Activated naive CD8-positive, alpha-beta T cell (primary cell): ENCODE data around the gene BARHL1.

Experiments used
- H3K27ac Mint-ChIP-seq: one replicate; pipeline ENCODE4 v1.8.0; 2021; ENCODE audit warnings: mixed read lengths
- H3K27me3 Mint-ChIP-seq: one replicate; pipeline ENCODE4 v1.8.0; 2021; ENCODE audit warnings: mixed read lengths
- H3K36me3 Mint-ChIP-seq: one replicate; pipeline ENCODE4 v1.8.0; 2021; ENCODE audit warnings: mixed read lengths
- H3K4me1 Mint-ChIP-seq: one replicate; pipeline ENCODE4 v1.8.0; 2021; ENCODE audit warnings: low read depth, mixed read lengths
- H3K4me3 Mint-ChIP-seq: one replicate; pipeline ENCODE4 v1.8.0; 2021; ENCODE audit warnings: mild to moderate bottlenecking, mixed read lengths
- H3K9me3 Mint-ChIP-seq: one replicate; pipeline ENCODE4 v1.8.0; 2021; ENCODE audit warnings: low read depth, mixed read lengths

Gene BARHL1

GRCh38 chr9:132632413-132633129 is 50.2 kb downstream of the BARHL1 start:
- Mint-ChIP-seq H3K4me3 (no peak overlapping the region), H3K36me3 (peaks cover 22% of the 10 kb centered on the region), H3K4me1 (no peaks in the 10 kb centered on the region), H3K27ac (no peak overlapping the region), H3K9me3 (no peaks in the 10 kb centered on the region), H3K27me3 (no peaks in the 10 kb centered on the region)

- H3K9me3 Mint-ChIP-seq: no peaks in the 10 kb centered on the region
- no peaks in the 10 kb centered on the region for H3K27me3 Mint-ChIP-seq
- peaks cover 24% of the 10 kb centered on the region for H3K36me3 Mint-ChIP-seq
- no peak overlapping the region for H3K4me3 Mint-ChIP-seq
- H3K27ac Mint-ChIP-seq: no peak overlapping the region
- no peaks in the 10 kb centered on the region for H3K4me1 Mint-ChIP-seq
Measured at GRCh38 chr9:132634327-132634726, 51.9 kb downstream of the BARHL1 start.

GRCh38 chr9:132637351-132637750 is 54.9 kb downstream of the BARHL1 start:
- Mint-ChIP-seq H3K4me3 (no peak overlapping the region), H3K36me3 (peaks cover 32% of the 10 kb centered on the region), H3K9me3 (no peaks in the 10 kb centered on the region), H3K4me1 (no peaks in the 10 kb centered on the region), H3K27me3 (no peaks in the 10 kb centered on the region), H3K27ac (no peak overlapping the region)

GRCh38 chr9:132637801-132638200 is 55.4 kb downstream of the BARHL1 start:
- Mint-ChIP-seq H3K4me1 (no peaks in the 10 kb centered on the region), H3K4me3 (no peak overlapping the region), H3K36me3 (peaks cover 32% of the 10 kb centered on the region), H3K27ac (no peak overlapping the region), H3K27me3 (no peaks in the 10 kb centered on the region), H3K9me3 (no peaks in the 10 kb centered on the region)

- Mint-ChIP-seq H3K9me3 (no peaks in the 10 kb centered on the region), H3K36me3 (peaks cover 32% of the 10 kb centered on the region), H3K4me1 (no peaks in the 10 kb centered on the region), H3K27ac (no peak overlapping the region), H3K4me3 (no peak overlapping the region), H3K27me3 (no peaks in the 10 kb centered on the region)
Measured at GRCh38 chr9:132638240-132638639, 55.8 kb downstream of the BARHL1 start.

GRCh38 chr9:132639322-132639721 is 56.9 kb downstream of the BARHL1 start:
- no peaks in the 10 kb centered on the region for H3K27me3 Mint-ChIP-seq
- H3K36me3 Mint-ChIP-seq: peaks cover 26% of the 10 kb centered on the region
- no peak overlapping the region for H3K27ac Mint-ChIP-seq
- H3K4me1 Mint-ChIP-seq: no peaks in the 10 kb centered on the region
- H3K4me3 Mint-ChIP-seq: no peak overlapping the region
- H3K9me3 Mint-ChIP-seq: no peaks in the 10 kb centered on the region
